ENCODE data around the gene SYNGR3.

GRCh38 chr16:1976216-1976520 lies 13.6 kb upstream of the SYNGR3 start:
- TF ChIP-seq POLR2A (IDR thresholded peaks at IDR 0.05) (no peak), CTCF (IDR thresholded peaks at IDR 0.05) (no peak), EP300 (IDR thresholded peaks at IDR 0.05) (no peak)
